Esophagus (tissue), 2 donors: ENCODE measurements around the gene RGL2. TPM values are rescaled to one million over a fixed set of nuclear protein-coding genes. Genes with fewer than 3 reads are reported as not detected.
"Not testable (repeated sequence)": the region's sequence is repeated elsewhere in the genome, so short reads cannot be mapped to it uniquely, and the experiment has no call there.

ENCODE experiments used
- H3K27ac ChIP-seq, 2 donors: one replicate each; pipeline ENCODE4 v1.5.1; 2013; ENCODE audit warnings: low read depth in 2 of 2, mild to moderate bottlenecking in 2 of 2, inconsistent platforms in 1 of 2, low read length in 1 of 2, moderate library complexity in 1 of 2
- H3K27me3 ChIP-seq, 2 donors: one replicate each; pipeline ENCODE4 v1.6.1; 2013; ENCODE audit warnings: low read length in 2 of 2, control low read depth in 1 of 2, mild to moderate bottlenecking in 1 of 2; ENCODE audit not compliant: insufficient read depth in 2 of 2, control insufficient read depth in 1 of 2
- H3K36me3 ChIP-seq, 2 donors: one replicate each; pipeline ENCODE4 v1.6.1; 2013; ENCODE audit warnings: low read length in 1 of 2; ENCODE audit not compliant: control insufficient read depth in 2 of 2, insufficient read depth in 2 of 2
- H3K4me1 ChIP-seq, 2 donors: one replicate each; pipeline ENCODE4 v1.6.1; 2013; ENCODE audit warnings: low read length in 1 of 2; ENCODE audit not compliant: control insufficient read depth in 2 of 2, insufficient read depth in 2 of 2
- H3K4me3 ChIP-seq, 2 donors: one replicate each; pipeline ENCODE4 v1.5.1; 2013; ENCODE audit warnings: low read length in 2 of 2, mild to moderate bottlenecking in 2 of 2, low read depth in 1 of 2, moderate library complexity in 1 of 2
- H3K9me3 ChIP-seq, 2 donors: one replicate each; pipeline ENCODE4 v1.6.1; 2013; ENCODE audit warnings: mild to moderate bottlenecking in 2 of 2, low read depth in 1 of 2, low read length in 1 of 2, moderate library complexity in 1 of 2; ENCODE audit not compliant: control insufficient read depth in 2 of 2, insufficient read depth in 1 of 2
- WGBS, 2 donors: extraction: QIAGEN DNeasy Blood & Tissue Kit; methylation state at CpG; one replicate each; pipeline ENCODE4 v1.1.7; 2013; 5-methylcytosine and 5-hydroxymethylcytosine counted together
- polyA plus RNA-seq, 2 donors: library from polyadenylated mRNA; stranded (reverse); fragments of 200-250 nt; gene quantifications; one replicate each; pipeline ENCODE4 v1.2.3, GENCODE V29; 2013
- donor health status: healthy with polysubstance abuse.
- donor health status: Bipolar disorder and iron deficiency.

The RGL2 gene
- polyA plus RNA-seq, 2 donors, result 58.7 to 134 TPM

GRCh38 chr6:33262490-33262889, 36.3 kb downstream of the RGL2 start:
- H3K36me3 ChIP-seq, result peaks cover 0 to 31% of the 10 kb centered on the region in 2 donors
- not testable (repeated sequence) for H3K27me3 ChIP-seq, H3K9me3 ChIP-seq, H3K4me3 ChIP-seq, H3K27ac ChIP-seq, H3K4me1 ChIP-seq
- WGBS, 2 donors, result 96% methylated on average over 3 of the region's 3 CpGs

GRCh38 chr6:33259032-33259431, 39.7 kb downstream of the RGL2 start:
- peaks cover 0 to 10% of the 10 kb centered on the region in 2 donors for H3K36me3 ChIP-seq
- H3K4me1 ChIP-seq, result no peaks in the 10 kb centered on the region
- WGBS, 2 donors, result 66 to 78% methylated on average over 5 of the region's 5 CpGs

GRCh38 chr6:33254591-33254990, 44.2 kb downstream of the RGL2 start:
- H3K27me3 ChIP-seq, result no peaks in the 10 kb centered on the region
- 87 to 93% methylated on average over 4 of the region's 4 CpGs for WGBS, 2 donors
- peaks cover 0 to 7% of the 10 kb centered on the region in 2 donors for H3K36me3 ChIP-seq

More at GRCh38 chr6:33259032-33259431, 39.7 kb downstream of the RGL2 start:
- no peaks in the 10 kb centered on the region for H3K9me3 ChIP-seq
- no peak overlapping the region for H3K27ac ChIP-seq
- H3K4me3 ChIP-seq, result no peak overlapping the region
- H3K27me3 ChIP-seq, result no peaks in the 10 kb centered on the region

GRCh38 chr6:33252759-33253158, 46.0 kb downstream of the RGL2 start:
- H3K27ac ChIP-seq, result no peak overlapping the region
- H3K4me3 ChIP-seq, result no peak overlapping the region
- H3K9me3 ChIP-seq, result no peaks in the 10 kb centered on the region
- H3K36me3 ChIP-seq, result peaks cover 0 to 4% of the 10 kb centered on the region in 2 donors
- H3K27me3 ChIP-seq, result no peaks in the 10 kb centered on the region
- peaks cover 7 to 12% of the 10 kb centered on the region in 2 donors for H3K4me1 ChIP-seq

More at GRCh38 chr6:33254591-33254990, 44.2 kb downstream of the RGL2 start:
- Histone ChIP-seq H3K4me3 (no peak overlapping the region), H3K27ac (no peak overlapping the region), H3K4me1 (peaks cover 5 to 11% of the 10 kb centered on the region in 2 donors), H3K9me3 (no peaks in the 10 kb centered on the region)

- WGBS, 2 donors, result 84 to 86% methylated on average over 6 of the region's 6 CpGs
Observed at GRCh38 chr6:33251395-33252012, 47.2 kb downstream of the RGL2 start.

GRCh38 chr6:33250731-33251130, 48.0 kb downstream of the RGL2 start:
- H3K9me3 ChIP-seq, result no peaks in the 10 kb centered on the region
- H3K27ac ChIP-seq, result peak overlapping the region; percentile 11 to 99
- peaks cover 0 to 4% of the 10 kb centered on the region in 2 donors for H3K36me3 ChIP-seq
- H3K27me3 ChIP-seq, result no peaks in the 10 kb centered on the region
- H3K4me3 ChIP-seq, result no peak overlapping the region
- H3K4me1 ChIP-seq, result peaks cover 7 to 12% of the 10 kb centered on the region in 2 donors
- 91 to 97% methylated on average over 13 of the region's 13 CpGs for WGBS, 2 donors

More at GRCh38 chr6:33251395-33252012, 47.2 kb downstream of the RGL2 start:
- Histone ChIP-seq H3K4me1 (peaks cover 7 to 12% of the 10 kb centered on the region in 2 donors), H3K36me3 (peaks cover 0 to 4% of the 10 kb centered on the region in 2 donors), H3K27ac (no peak overlapping the region), H3K27me3 (no peaks in the 10 kb centered on the region), H3K9me3 (no peaks in the 10 kb centered on the region), H3K4me3 (no peak overlapping the region)

- Histone ChIP-seq H3K4me3 (peak overlapping the region; percentile 59 to 62), H3K27ac (peak overlapping the region; percentile 96 to 99)
- WGBS, 2 donors, result 10 to 18% methylated on average over 15 of the region's 15 CpGs
Observed at GRCh38 chr6:33249732-33250630, 48.8 kb downstream of the RGL2 start.

GRCh38 chr6:33248932-33249731, 49.6 kb downstream of the RGL2 start:
- peak overlapping the region; percentile 96 to 99 for H3K27ac ChIP-seq
- H3K4me3 ChIP-seq, result peak overlapping the region; percentile 59 to 62
- no peaks in the 10 kb centered on the region for H3K27me3 ChIP-seq
- peaks cover 0 to 4% of the 10 kb centered on the region in 2 donors for H3K36me3 ChIP-seq
- peaks cover 7 to 12% of the 10 kb centered on the region in 2 donors for H3K4me1 ChIP-seq
- no peaks in the 10 kb centered on the region for H3K9me3 ChIP-seq
- 0 to 1% methylated on average over 58 of the region's 58 CpGs for WGBS, 2 donors

More at GRCh38 chr6:33249732-33250630, 48.8 kb downstream of the RGL2 start:
- Histone ChIP-seq H3K9me3 (no peaks in the 10 kb centered on the region), H3K27me3 (no peaks in the 10 kb centered on the region), H3K36me3 (peaks cover 0 to 4% of the 10 kb centered on the region in 2 donors), H3K4me1 (peaks cover 7 to 12% of the 10 kb centered on the region in 2 donors)

- 0 to 1% methylated on average over 18 of the region's 18 CpGs for WGBS, 2 donors
- no peaks in the 10 kb centered on the region for H3K9me3 ChIP-seq
- peak overlapping the region; percentile 35 to 51 for H3K4me3 ChIP-seq
Observed at GRCh38 chr6:33248643-33248931, 50.2 kb downstream of the RGL2 start.

More at GRCh38 chr6:33248643-33248931, 50.2 kb downstream of the RGL2 start:
- H3K4me1 ChIP-seq, result peaks cover 7 to 12% of the 10 kb centered on the region in 2 donors
- no peaks in the 10 kb centered on the region for H3K27me3 ChIP-seq
- peaks cover 0 to 4% of the 10 kb centered on the region in 2 donors for H3K36me3 ChIP-seq
- H3K27ac ChIP-seq, result peak overlapping the region; percentile 85 to 97
